IPS-18a (cell line): ENCODE results near the gene LSM10.

Experiments
- H3K27ac ChIP-seq: one replicate; pipeline ENCODE4 v1.5.1; 2013; ENCODE audit warnings: low read length
- H3K27me3 ChIP-seq: one replicate; pipeline ENCODE4 v1.6.1; 2013; ENCODE audit warnings: mild to moderate bottlenecking, low read length; ENCODE audit not compliant: control insufficient read depth, insufficient read depth
- H3K36me3 ChIP-seq: one replicate; pipeline ENCODE4 v1.6.1; 2013; ENCODE audit warnings: low read depth, low read length; ENCODE audit not compliant: control insufficient read depth
- H3K4me1 ChIP-seq: one replicate; pipeline ENCODE4 v1.6.1; 2013; ENCODE audit warnings: low read depth, low read length; ENCODE audit not compliant: control insufficient read depth
- H3K4me3 ChIP-seq: one replicate; pipeline ENCODE4 v1.5.1; 2013; ENCODE audit warnings: low read length
- H3K9ac ChIP-seq: one replicate; pipeline ENCODE4 v1.6.1; 2013; ENCODE audit warnings: mild to moderate bottlenecking, low read length, moderate library complexity
- H3K9me3 ChIP-seq: one replicate; pipeline ENCODE4 v1.6.1; 2013; ENCODE audit warnings: low read depth, low read length; ENCODE audit not compliant: control insufficient read depth

Gene LSM10

DNA sequence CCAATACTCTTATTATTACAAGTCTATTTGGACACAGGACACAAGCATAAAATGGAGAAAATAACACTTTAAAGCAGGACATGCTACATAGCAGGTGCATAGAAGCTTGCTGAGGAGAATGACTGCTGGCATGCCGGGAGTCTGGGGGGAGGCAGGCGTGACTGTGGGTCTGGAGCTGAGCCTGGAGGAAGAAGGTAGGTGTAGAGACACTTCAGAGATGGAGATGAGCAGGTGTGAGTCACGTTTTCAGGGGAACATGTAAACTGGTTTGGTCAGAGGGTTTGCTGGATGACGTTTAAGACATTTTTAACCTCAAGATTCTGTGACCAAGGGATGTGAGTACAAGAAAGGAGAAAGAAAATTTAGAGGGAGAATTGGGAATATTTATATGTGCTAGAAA lies 28.1 kb upstream of the LSM10 start:
- Histone ChIP-seq H3K27ac (no peak overlapping the region), H3K9me3 (no peaks in the 10 kb centered on the region), H3K27me3 (no peaks in the 10 kb centered on the region), H3K36me3 (no peaks in the 10 kb centered on the region), H3K4me3 (no peak overlapping the region), H3K9ac (no peak overlapping the region), H3K4me1 (no peaks in the 10 kb centered on the region)

DNA sequence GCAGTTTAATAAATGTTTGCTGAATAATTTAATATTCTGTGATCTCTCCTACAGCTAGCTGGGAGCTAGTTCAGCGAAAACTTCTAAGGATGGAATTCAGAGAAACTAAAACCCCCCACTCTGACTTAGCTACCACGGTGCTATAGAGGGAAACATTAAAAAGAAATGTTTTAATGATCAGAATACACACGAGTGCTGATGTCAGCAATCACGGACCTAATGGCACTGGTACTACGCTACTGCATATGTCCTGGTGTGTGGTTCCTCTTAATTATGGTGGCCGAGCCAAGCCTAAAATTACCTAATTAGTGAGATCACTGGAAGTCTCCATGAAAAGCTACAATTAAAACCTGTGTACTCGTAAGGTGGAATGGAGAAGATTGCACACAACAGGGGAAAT lies 23.9 kb upstream of the LSM10 start:
- Histone ChIP-seq H3K36me3 (no peaks in the 10 kb centered on the region), H3K9me3 (no peaks in the 10 kb centered on the region), H3K9ac (no peak overlapping the region), H3K27me3 (no peaks in the 10 kb centered on the region), H3K4me1 (no peaks in the 10 kb centered on the region), H3K27ac (no peak overlapping the region), H3K4me3 (no peak overlapping the region)

DNA sequence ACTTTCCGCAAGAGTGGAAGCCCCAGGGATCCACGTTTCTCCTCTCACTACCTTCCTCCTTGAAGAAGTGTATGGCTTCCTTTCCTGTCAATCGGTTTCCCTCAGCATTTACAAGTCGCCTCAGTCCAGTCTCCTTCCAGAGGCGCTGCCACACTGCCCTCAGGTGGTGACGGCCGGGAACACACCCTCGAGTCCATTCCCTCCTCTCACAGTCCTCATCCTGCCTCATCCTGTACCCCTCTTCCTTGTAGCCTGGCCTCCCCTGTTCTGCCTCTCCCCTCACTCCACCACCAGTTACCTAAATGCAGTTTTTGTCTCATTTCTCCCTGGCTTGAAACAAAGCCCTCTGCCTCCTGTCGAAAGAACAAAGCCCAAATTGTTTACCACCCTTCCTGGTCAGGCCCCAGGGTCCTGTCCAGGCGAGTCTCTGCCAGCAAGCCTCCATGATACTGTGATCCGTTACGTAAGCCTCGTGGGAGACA lies 23.2 kb upstream of the LSM10 start:
- Histone ChIP-seq H3K9ac (no peak overlapping the region), H3K27ac (no peak overlapping the region)

DNA sequence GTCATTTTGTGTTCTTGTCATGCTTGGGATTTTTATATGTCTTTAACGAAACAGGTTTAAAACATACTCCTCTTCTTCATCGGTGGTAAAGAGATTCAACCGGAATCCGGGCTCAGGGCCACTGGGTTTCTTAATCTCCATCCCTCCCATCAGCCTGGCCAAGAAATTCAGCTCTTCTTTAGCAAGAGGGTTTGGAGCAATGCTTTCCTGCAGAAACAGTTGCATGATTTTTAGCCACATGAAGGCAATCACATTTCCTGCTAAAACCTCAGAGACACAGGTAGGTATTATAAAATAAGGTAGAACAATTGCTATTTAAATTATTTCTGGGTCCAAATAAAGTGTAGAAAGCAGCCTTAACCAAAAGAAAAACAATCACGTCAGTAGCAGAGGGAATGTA lies 22.7 kb upstream of the LSM10 start:
- Histone ChIP-seq H3K4me3 (no peak overlapping the region), H3K9ac (no peak overlapping the region), H3K27ac (no peak overlapping the region), H3K27me3 (no peaks in the 10 kb centered on the region), H3K36me3 (no peaks in the 10 kb centered on the region), H3K4me1 (no peaks in the 10 kb centered on the region), H3K9me3 (no peaks in the 10 kb centered on the region)

More for the DNA sequence above, 23.2 kb upstream of the LSM10 start:
- Histone ChIP-seq H3K36me3 (no peaks in the 10 kb centered on the region), H3K4me1 (no peaks in the 10 kb centered on the region), H3K9me3 (no peaks in the 10 kb centered on the region), H3K4me3 (no peak overlapping the region), H3K27me3 (no peaks in the 10 kb centered on the region)

DNA sequence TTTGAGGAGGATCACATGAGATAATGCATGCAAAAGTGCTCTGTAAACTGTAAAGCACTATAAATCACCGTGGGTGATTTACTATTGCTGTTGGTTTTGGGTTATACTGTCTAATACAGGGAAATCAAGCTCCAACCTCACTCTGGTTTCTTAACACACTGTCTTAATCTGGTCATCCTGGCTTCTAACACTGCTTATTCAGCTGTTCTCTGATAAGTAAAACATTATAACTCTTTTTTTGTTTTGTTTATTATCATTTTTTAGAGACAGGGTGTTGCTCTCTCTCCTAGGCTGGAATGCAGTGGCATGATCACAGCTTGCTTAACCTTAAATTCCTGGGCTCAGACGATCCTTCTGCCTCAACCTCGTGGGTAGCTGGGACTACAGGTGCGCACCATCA lies 21.9 kb upstream of the LSM10 start:
- H3K36me3 ChIP-seq: no peaks in the 10 kb centered on the region
- no peaks in the 10 kb centered on the region for H3K9me3 ChIP-seq
- no peak overlapping the region for H3K4me3 ChIP-seq
- H3K9ac ChIP-seq: no peak overlapping the region
- no peaks in the 10 kb centered on the region for H3K27me3 ChIP-seq
- no peaks in the 10 kb centered on the region for H3K4me1 ChIP-seq
- no peak overlapping the region for H3K27ac ChIP-seq

DNA sequence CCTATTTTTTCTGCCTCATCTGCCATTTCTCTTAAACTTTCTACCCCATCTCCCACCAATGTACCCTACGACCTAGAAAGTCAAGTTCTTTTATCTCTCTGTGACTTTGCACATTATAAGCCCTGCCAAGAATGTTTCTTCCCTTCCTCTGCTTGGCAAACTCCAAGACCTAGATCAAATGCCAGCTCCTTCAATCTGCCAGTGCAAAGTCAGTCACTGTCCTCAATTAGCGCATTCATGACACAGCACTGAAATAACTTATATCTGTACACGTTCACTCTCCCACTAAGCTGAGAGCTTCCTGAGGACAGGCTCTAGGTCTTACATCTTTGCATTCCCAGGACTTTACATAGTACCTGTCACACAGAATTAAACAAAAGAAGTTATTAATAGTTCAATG lies 21.4 kb upstream of the LSM10 start:
- no peak overlapping the region for H3K4me3 ChIP-seq
- H3K36me3 ChIP-seq: no peaks in the 10 kb centered on the region
- H3K4me1 ChIP-seq: no peaks in the 10 kb centered on the region
- H3K27me3 ChIP-seq: no peaks in the 10 kb centered on the region
- no peak overlapping the region for H3K27ac ChIP-seq
- no peak overlapping the region for H3K9ac ChIP-seq
- no peaks in the 10 kb centered on the region for H3K9me3 ChIP-seq

DNA sequence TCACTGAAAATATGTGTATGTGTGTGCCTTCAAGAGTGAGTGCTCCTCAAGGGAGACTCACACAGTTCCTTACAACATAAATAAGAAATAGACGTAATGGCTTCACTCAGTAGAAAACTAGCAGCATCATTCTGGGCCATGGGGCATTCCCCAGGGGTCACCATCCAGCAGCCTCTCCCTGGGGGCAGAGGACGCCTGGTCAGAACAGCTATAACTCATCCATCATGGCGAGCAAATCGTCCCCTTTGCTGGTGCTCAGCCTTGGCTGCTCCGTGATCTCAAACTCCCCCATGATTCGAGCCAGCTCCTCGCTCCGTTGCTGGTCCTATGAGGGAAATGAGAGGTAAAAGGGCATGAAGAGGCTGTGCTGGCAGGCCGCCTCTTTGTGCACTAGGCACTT lies 20.2 kb upstream of the LSM10 start:
- Histone ChIP-seq H3K9ac (no peak overlapping the region), H3K4me1 (no peaks in the 10 kb centered on the region), H3K4me3 (no peak overlapping the region), H3K27ac (no peak overlapping the region), H3K27me3 (no peaks in the 10 kb centered on the region), H3K36me3 (no peaks in the 10 kb centered on the region), H3K9me3 (no peaks in the 10 kb centered on the region)

DNA sequence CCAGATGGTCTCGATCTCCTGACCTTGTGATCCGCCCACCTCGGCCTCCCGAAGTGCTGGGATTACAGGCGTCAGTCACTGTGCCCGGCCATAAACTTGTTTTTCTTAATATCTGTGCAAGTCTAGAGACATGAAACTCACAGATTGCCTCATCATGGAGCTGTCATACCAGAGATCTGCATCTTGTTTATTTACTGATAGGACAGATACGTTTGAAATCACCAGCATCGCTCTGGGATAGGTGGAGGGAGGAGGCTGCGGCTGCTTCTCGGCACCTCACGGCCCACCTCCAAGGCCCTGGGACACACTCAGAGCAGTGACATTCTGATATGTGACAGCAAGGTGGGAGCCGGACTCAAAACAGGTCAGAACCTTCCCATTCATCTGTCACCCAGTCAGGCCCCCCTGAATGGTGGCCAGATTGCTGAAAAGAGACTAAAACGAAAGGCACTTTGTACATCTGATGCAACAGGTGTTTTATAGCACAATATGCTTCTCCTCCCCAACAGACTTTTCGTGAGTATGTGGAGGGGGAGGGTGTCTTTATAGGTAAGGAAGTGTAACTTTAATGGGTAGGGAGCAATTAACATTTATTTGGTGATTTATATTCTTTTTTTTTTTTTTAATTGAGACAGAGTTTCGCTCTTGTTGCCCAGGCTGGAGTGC lies 18.1 kb upstream of the LSM10 start:
- no peak overlapping the region for H3K9ac ChIP-seq
- no peak overlapping the region for H3K4me3 ChIP-seq
- no peaks in the 10 kb centered on the region for H3K4me1 ChIP-seq
- no peaks in the 10 kb centered on the region for H3K36me3 ChIP-seq
- H3K27ac ChIP-seq: no peak overlapping the region
- H3K9me3 ChIP-seq: no peaks in the 10 kb centered on the region
- H3K27me3 ChIP-seq: no peaks in the 10 kb centered on the region

DNA sequence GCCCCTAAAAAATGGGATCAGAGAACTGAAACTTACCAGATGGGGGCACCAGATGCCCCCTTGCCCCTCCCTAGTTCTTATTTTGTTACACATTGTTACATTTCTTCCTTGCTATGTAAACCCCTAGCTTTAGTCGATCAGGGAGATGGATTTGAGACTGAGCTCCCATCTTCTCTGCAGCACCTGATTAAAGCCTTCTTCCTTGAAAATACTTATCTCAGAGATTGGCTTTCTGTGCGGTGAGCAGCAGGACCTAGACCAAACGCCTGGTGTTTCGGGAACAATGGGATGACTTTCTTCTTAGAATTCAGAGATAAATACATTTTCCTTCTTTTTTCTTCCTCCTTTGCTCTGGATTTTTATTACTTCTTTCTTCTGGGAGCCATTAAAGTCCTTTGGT lies 16.7 kb upstream of the LSM10 start:
- no peaks in the 10 kb centered on the region for H3K9me3 ChIP-seq
- no peaks in the 10 kb centered on the region for H3K36me3 ChIP-seq
- no peak overlapping the region for H3K9ac ChIP-seq
- H3K4me1 ChIP-seq: no peaks in the 10 kb centered on the region
- no peak overlapping the region for H3K27ac ChIP-seq
- H3K4me3 ChIP-seq: no peak overlapping the region
- no peaks in the 10 kb centered on the region for H3K27me3 ChIP-seq

DNA sequence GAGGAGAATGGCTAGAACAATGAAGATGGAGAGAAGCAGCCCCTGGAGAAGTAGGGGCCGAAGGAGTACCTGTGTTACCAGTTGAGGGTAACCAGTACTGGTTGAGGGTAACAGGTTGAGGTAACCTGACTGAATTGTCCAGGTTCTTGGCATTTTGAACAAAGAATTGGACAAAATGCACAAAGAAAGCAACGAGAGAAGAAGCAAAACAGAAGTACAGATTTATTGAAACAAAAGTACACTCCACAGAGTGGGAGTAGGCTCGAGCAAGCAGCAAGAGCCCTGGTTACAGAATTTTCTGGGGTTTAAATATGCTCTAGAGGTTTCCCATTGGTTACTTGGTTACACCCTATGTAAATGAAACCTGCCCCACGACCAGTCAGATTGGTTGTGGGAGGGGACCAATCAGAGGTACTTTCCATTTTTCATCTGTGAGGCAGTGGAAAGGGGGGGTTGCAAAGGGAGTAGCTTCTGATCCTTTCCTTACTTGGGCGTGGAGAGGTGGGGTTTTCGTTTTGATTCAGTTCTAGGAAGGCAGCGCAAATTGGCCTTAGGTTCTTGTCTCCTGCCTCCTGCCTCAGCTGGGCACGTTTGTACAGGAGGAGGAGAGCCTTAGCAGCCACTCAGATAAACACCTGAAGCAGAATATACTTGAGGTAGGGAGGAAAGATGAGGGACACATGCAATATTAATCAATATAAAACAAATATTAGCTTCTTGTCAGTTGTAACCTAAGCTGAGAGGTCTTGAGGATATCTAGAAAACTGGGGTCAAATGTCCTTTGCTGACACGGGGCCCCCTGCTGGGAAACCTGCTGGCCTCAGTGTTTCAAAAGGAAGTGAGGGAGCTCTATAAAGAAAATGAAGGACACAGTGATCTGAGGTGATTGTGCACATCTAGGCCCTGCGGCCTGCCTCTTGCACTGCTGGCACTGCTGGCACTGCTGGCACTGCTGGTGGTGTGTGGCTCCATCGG lies 14.3 kb upstream of the LSM10 start:
- Histone ChIP-seq H3K27me3 (no peaks in the 10 kb centered on the region), H3K4me1 (no peaks in the 10 kb centered on the region), H3K9me3 (no peaks in the 10 kb centered on the region), H3K9ac (no peak overlapping the region), H3K36me3 (no peaks in the 10 kb centered on the region), H3K4me3 (no peak overlapping the region), H3K27ac (no peak overlapping the region)

DNA sequence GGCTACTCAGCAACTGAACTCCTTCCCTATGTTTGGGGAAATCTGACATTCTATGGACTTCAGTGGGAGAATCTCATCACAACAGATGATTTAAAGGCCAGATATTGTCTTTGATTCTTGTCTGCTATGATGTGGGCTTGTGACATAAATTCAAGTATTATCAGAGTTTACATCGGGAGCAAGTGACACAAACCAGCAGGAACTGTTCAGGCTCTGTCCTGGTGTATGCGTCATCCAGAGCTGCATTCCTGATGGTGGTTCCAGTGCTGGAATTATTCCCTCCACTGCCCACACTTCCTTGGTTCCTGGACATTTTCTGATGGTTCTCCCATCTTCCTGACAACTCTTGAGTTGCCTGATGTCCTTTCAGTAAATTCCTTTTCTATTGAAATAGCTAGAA lies 10.8 kb upstream of the LSM10 start:
- Histone ChIP-seq H3K4me3 (no peak overlapping the region), H3K4me1 (no peaks in the 10 kb centered on the region), H3K27ac (no peak overlapping the region), H3K36me3 (no peaks in the 10 kb centered on the region), H3K9me3 (no peaks in the 10 kb centered on the region), H3K9ac (no peak overlapping the region), H3K27me3 (no peaks in the 10 kb centered on the region)
